OCI-LY3 (cell line): ENCODE data around the gene SRP68.

Experiments
- EZH2phosphoT487 ChIP-seq: fragments of 200-600 bp; shearing (Covaris generic); IDR thresholded peaks from 2 replicates; pipeline ENCODE4 v1.6.1; 2018; ENCODE audit warnings: antibody characterized with exemption, mixed run types, low read depth
- TF ChIP-seq, protein P1 (sequence below): fragments of 200-600, 300-600 bp; sonication (generic); IDR thresholded peaks from 2 replicates; pipeline ENCODE4 v1.5.1; 2014; ENCODE audit warnings: antibody characterized with exemption, low read length, low read depth

GRCh38 chr17:76002100-76002499 is 70.2 kb downstream of the SRP68 start:
- TF ChIP-seq, protein P1, sequence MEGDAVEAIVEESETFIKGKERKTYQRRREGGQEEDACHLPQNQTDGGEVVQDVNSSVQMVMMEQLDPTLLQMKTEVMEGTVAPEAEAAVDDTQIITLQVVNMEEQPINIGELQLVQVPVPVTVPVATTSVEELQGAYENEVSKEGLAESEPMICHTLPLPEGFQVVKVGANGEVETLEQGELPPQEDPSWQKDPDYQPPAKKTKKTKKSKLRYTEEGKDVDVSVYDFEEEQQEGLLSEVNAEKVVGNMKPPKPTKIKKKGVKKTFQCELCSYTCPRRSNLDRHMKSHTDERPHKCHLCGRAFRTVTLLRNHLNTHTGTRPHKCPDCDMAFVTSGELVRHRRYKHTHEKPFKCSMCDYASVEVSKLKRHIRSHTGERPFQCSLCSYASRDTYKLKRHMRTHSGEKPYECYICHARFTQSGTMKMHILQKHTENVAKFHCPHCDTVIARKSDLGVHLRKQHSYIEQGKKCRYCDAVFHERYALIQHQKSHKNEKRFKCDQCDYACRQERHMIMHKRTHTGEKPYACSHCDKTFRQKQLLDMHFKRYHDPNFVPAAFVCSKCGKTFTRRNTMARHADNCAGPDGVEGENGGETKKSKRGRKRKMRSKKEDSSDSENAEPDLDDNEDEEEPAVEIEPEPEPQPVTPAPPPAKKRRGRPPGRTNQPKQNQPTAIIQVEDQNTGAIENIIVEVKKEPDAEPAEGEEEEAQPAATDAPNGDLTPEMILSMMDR, result no peak
- TF ChIP-seq EZH2phosphoT487, result no peak
